BE2C (cell line): ENCODE measurements around the gene AKR1D1.
"Not testable (repeated sequence)": the region's sequence is repeated elsewhere in the genome, so short reads cannot be mapped to it uniquely, and the experiment has no call there.

ENCODE experiments used
- DNase-seq: peaks from one replicate; pipeline ENCODE4 v3.0.0-alpha.2; 2020
- H3K27me3 ChIP-seq: fragments of 250-450 bp; sonication (Bioruptor Pico); 2 replicates; pipeline ENCODE4 v1.5.1; 2020; ENCODE audit warnings: mild to moderate bottlenecking
- H3K36me3 ChIP-seq: fragments of 250-450 bp; sonication (Bioruptor Pico); 2 replicates; pipeline ENCODE4 v1.5.1; 2020; ENCODE audit warnings: mild to moderate bottlenecking
- H3K4me1 ChIP-seq: fragments of 250-450 bp; sonication (Bioruptor Pico); 2 replicates; pipeline ENCODE4 v1.5.1; 2020
- H3K4me3 ChIP-seq: 2 replicates; pipeline ENCODE4 v1.5.1; 2011; ENCODE audit warnings: low read depth, low read length
- H3K9me3 ChIP-seq: fragments of 250-450 bp; sonication (Bioruptor Pico); 2 replicates; pipeline ENCODE4 v1.5.1; 2020
- TF ChIP-seq, protein P1 (sequence below): IDR thresholded peaks from 2 replicates; pipeline ENCODE4 v1.5.1; 2012; ENCODE audit warnings: mild to moderate bottlenecking, low read depth, low read length

AKR1D1 gene

DNA sequence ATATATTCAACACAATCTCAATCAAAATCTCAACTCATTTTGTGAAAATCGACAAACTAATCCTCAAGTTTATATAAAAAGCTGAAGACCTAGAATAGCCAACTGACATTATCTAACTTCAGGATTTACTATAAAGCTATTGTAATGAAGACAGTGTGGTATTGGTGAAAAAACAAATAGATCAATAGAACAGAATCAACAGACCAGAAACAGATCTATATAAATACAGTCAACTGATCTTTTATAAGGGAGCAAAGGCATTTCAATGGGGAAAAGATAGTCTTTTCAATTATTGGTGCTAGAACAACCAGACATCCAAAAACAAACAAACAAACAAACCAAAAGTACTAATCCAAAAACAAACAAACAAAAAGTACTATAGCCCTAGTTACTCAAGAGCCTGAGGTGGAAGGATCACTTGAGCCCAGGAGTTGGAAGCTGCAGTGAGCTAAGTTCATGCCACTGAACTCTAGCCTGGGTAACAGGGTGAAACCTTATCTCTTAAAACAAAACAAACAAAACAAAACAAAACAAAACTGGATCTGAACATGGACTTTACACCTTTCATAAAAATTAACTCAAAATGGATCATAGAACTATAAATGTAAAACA, 26.6 kb upstream of the AKR1D1 start:
- TF ChIP-seq, protein P1, sequence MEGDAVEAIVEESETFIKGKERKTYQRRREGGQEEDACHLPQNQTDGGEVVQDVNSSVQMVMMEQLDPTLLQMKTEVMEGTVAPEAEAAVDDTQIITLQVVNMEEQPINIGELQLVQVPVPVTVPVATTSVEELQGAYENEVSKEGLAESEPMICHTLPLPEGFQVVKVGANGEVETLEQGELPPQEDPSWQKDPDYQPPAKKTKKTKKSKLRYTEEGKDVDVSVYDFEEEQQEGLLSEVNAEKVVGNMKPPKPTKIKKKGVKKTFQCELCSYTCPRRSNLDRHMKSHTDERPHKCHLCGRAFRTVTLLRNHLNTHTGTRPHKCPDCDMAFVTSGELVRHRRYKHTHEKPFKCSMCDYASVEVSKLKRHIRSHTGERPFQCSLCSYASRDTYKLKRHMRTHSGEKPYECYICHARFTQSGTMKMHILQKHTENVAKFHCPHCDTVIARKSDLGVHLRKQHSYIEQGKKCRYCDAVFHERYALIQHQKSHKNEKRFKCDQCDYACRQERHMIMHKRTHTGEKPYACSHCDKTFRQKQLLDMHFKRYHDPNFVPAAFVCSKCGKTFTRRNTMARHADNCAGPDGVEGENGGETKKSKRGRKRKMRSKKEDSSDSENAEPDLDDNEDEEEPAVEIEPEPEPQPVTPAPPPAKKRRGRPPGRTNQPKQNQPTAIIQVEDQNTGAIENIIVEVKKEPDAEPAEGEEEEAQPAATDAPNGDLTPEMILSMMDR: no peak
- no peak for DNase-seq
- H3K9me3 ChIP-seq: no peaks in the 10 kb centered on the region; the same call in 1 of the 2 replicates
- H3K36me3 ChIP-seq: no peaks in the 10 kb centered on the region
- H3K4me1 ChIP-seq: no peaks in the 10 kb centered on the region
- H3K4me3 ChIP-seq: no peak overlapping the region
- no peaks in the 10 kb centered on the region for H3K27me3 ChIP-seq

- H3K4me3 ChIP-seq, H3K27me3 ChIP-seq, H3K9me3 ChIP-seq, H3K36me3 ChIP-seq, DNase-seq, H3K4me1 ChIP-seq: not testable (repeated sequence)
Measured at GRCh38 chr7:138051712-138052247, 24.5 kb upstream of the AKR1D1 start.

DNA sequence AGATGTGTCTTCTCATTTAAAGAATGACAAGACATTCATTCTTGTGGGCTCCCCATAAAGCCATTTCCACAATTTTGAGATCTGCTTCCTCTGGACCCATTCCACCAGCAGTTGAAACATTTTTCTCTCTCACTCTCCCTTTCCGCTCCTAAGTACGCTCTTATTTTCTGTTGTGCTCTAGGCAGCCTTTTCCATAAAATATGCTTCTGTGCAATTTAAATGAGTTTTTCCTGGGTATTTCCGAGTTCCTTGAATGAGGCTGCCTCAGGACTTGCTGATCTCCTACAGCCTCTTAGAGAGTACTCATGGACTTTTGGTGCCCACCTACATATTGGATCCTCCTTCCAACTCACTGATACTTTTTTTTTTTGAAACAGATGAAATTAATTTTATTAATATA, 23.6 kb upstream of the AKR1D1 start:
- DNase-seq: no peak
- TF ChIP-seq, protein P1: no peak

DNA sequence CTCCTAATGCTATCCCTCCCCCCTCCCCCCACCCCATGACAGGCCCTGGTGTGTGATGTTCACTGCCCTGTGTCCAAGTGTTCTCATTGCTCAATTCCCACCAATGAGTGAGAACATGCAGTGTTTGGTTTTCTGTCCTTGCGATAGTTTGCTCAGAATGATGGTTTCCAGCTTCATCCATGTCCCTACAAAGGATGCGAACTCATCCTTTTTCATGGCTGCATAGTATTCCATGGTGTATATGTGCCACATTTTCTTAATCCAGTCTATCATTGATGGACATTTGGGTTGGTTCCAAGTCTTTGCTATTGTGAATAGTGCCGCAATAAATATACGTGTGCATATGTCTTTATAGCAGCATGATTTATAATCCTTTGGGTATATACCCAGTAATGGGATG, 20.6 kb upstream of the AKR1D1 start:
- not testable (repeated sequence) for H3K27me3 ChIP-seq, H3K4me1 ChIP-seq, H3K36me3 ChIP-seq, H3K4me3 ChIP-seq, DNase-seq, H3K9me3 ChIP-seq

More for the DNA sequence above, 23.6 kb upstream of the AKR1D1 start:
- no peaks in the 10 kb centered on the region; the same call in 1 of the 2 replicates for H3K9me3 ChIP-seq
- H3K36me3 ChIP-seq: no peaks in the 10 kb centered on the region
- H3K27me3 ChIP-seq: no peaks in the 10 kb centered on the region
- no peaks in the 10 kb centered on the region for H3K4me1 ChIP-seq
- H3K4me3 ChIP-seq: no peak overlapping the region

- no peaks in the 10 kb centered on the region; the same call in 1 of the 2 replicates for H3K9me3 ChIP-seq
- H3K4me1 ChIP-seq: no peaks in the 10 kb centered on the region
- no peak for DNase-seq
- no peaks in the 10 kb centered on the region for H3K36me3 ChIP-seq
- no peak overlapping the region for H3K4me3 ChIP-seq
- H3K27me3 ChIP-seq: no peaks in the 10 kb centered on the region
- TF ChIP-seq, protein P1: no peak
Measured at GRCh38 chr7:138063400-138063799, 12.9 kb upstream of the AKR1D1 start.

DNA sequence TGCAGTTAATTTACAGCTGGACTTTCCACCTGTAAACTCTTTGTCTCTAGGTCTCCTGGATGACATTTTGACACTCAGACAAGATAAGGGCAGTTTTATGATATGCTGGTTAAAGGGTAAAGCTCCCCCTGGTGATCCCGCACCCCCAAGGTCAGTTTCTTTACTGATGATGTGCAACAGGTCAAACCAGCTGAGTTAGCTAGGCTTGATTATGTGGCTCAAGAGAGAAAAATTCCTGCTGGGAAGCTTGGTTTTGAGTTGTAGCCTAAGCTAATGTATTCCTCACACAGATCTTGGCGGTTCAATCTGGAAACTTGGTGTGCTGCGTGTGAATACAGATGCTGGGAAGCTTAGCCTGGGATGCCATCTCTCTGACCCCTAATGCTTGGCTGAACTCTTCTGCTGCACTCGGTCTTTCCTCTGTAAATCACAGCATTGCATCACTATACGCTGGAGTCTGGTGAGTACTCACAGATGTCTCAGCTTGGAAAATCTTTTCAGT, 11.4 kb upstream of the AKR1D1 start:
- H3K4me1 ChIP-seq: no peaks in the 10 kb centered on the region
- no peaks in the 10 kb centered on the region for H3K36me3 ChIP-seq
- no peak for DNase-seq
- TF ChIP-seq, protein P1: no peak
- no peak overlapping the region for H3K4me3 ChIP-seq
- H3K27me3 ChIP-seq: no peaks in the 10 kb centered on the region
- no peaks in the 10 kb centered on the region; the same call in 1 of the 2 replicates for H3K9me3 ChIP-seq

DNA sequence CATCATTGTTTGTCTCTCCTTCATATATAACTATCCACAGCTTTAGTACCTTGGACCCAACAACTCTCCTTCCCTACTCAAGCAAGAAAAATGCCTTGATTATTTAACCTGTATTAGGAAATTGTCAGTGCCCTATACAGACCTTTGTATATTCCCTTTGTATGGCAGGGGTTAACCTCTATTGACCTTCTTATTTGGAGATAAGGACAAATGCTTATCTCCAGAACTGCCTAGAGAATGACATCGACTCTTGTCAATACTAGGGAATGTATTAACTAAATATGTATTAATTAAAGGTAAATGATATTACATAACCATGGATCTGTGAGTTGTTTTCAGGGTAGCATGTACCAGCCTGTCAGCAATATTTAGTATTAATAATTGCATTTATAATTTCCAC, 10.4 kb upstream of the AKR1D1 start:
- TF ChIP-seq, protein P1: no peak
- no peaks in the 10 kb centered on the region for H3K36me3 ChIP-seq

More for the DNA sequence above, 10.4 kb upstream of the AKR1D1 start:
- H3K4me1 ChIP-seq: no peaks in the 10 kb centered on the region
- H3K4me3 ChIP-seq: no peak overlapping the region
- H3K27me3 ChIP-seq: no peaks in the 10 kb centered on the region
- no peaks in the 10 kb centered on the region; the same call in 1 of the 2 replicates for H3K9me3 ChIP-seq
- DNase-seq: no peak
